WERI-Rb-1 (cell line): ENCODE data around the gene PPP1R2.

Source experiments
- DNase-seq: peaks from one replicate; pipeline ENCODE4 v3.0.0-alpha.2; 2020
- H3K27ac ChIP-seq: fragments of 250-450 bp; sonication (Bioruptor Pico); 2 replicates; pipeline ENCODE4 v1.5.1; 2020; ENCODE audit warnings: mild to moderate bottlenecking, moderate library complexity
- H3K27me3 ChIP-seq: fragments of 250-450 bp; sonication (Bioruptor Pico); 2 replicates; pipeline ENCODE4 v1.5.1; 2021; ENCODE audit warnings: mild to moderate bottlenecking, low read depth, moderate library complexity; ENCODE audit not compliant: insufficient read depth, severe bottlenecking
- H3K36me3 ChIP-seq: fragments of 250-450 bp; sonication (Bioruptor Pico); 2 replicates; pipeline ENCODE4 v1.5.1; 2020; ENCODE audit warnings: mild to moderate bottlenecking, moderate library complexity
- H3K4me3 ChIP-seq: 2 replicates; pipeline ENCODE4 v1.5.1; 2011; ENCODE audit warnings: low read depth, mild to moderate bottlenecking, control low read depth, low read length
- H3K9me3 ChIP-seq: fragments of 250-450 bp; sonication (Bioruptor Pico); 2 replicates; pipeline ENCODE4 v1.5.1; 2021; ENCODE audit warnings: mild to moderate bottlenecking, moderate library complexity; ENCODE audit not compliant: severe bottlenecking
- CTCF ChIP-seq: IDR thresholded peaks from 2 replicates; pipeline ENCODE4 v1.5.1; 2011; ENCODE audit warnings: low read depth, mild to moderate bottlenecking, control low read depth, inconsistent platforms, low read length

PPP1R2 gene

GRCh38 chr3:195540511-195540910 lies 2.6 kb downstream of the PPP1R2 start:
- no peak overlapping the region for H3K4me3 ChIP-seq
- TF ChIP-seq CTCF: no peak
- H3K36me3 ChIP-seq: no peaks in the 10 kb centered on the region
- no peaks in the 10 kb centered on the region for H3K9me3 ChIP-seq
- H3K27ac ChIP-seq: no peak overlapping the region
- no peak for DNase-seq
- H3K27me3 ChIP-seq: no peaks in the 10 kb centered on the region

DNA sequence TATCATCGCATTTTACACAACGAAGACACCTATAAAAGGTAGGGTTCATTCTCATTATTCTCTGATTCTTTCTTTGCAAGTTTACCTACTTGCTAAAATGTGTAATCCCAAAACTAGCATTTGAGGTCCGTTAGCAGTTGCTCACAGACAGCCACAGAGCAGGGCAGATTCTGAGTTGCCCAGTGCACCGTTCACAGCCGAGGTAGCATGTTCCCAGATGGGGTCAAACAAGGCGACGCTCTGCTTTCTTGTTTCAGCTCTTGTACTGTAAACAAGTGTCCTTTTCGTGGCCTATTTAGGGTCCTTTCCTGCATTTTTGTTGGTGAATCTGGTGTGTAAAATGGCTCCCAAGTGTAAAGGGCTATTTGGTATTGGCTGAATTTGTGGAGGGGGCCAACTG lies 3.1 kb downstream of the PPP1R2 start:
- Histone ChIP-seq H3K4me3 (no peak overlapping the region), H3K36me3 (no peaks in the 10 kb centered on the region), H3K27me3 (no peaks in the 10 kb centered on the region), H3K9me3 (no peaks in the 10 kb centered on the region), H3K27ac (no peak overlapping the region)
- TF ChIP-seq CTCF: no peak
- DNase-seq: no peak

GRCh38 chr3:195539479-195539878 lies 3.6 kb downstream of the PPP1R2 start:
- Histone ChIP-seq H3K9me3 (no peaks in the 10 kb centered on the region), H3K27ac (no peak overlapping the region), H3K36me3 (no peaks in the 10 kb centered on the region), H3K4me3 (no peak overlapping the region), H3K27me3 (no peaks in the 10 kb centered on the region)
- no peak for TF ChIP-seq CTCF
- DNase-seq: no peak

DNA sequence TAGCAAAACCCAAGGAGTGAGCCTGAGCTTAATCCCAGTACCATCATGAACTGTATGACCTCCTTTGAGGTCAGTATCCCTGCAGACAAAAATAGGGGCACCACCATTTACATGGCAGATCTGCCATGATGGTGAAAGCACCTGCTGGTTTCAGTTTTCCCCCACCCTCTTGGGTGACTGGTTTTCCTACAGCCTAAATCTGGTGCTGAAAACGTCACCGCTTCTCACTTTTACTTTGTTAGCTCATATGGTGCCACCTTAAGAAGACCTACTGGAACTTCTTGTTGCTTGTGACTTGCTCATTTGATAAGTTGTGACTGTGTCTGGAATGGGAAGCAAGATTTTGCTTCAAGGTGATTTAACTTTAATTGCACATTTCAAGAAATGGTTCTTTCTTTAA lies 5.1 kb downstream of the PPP1R2 start:
- no peak overlapping the region for H3K27ac ChIP-seq
- no peak for DNase-seq
- H3K9me3 ChIP-seq: no peaks in the 10 kb centered on the region
- TF ChIP-seq CTCF: no peak
- H3K27me3 ChIP-seq: no peaks in the 10 kb centered on the region
- no peaks in the 10 kb centered on the region for H3K36me3 ChIP-seq
- H3K4me3 ChIP-seq: no peak overlapping the region

- no peak overlapping the region for H3K27ac ChIP-seq
- no peak for DNase-seq
- no peaks in the 10 kb centered on the region for H3K9me3 ChIP-seq
- H3K27me3 ChIP-seq: no peaks in the 10 kb centered on the region
- no peak for TF ChIP-seq CTCF
- no peak overlapping the region for H3K4me3 ChIP-seq
- no peaks in the 10 kb centered on the region for H3K36me3 ChIP-seq
Observed at GRCh38 chr3:195535293-195535692, 7.8 kb downstream of the PPP1R2 start.

- Histone ChIP-seq H3K4me3 (no peak overlapping the region), H3K36me3 (no peaks in the 10 kb centered on the region), H3K27me3 (no peaks in the 10 kb centered on the region), H3K27ac (no peak overlapping the region), H3K9me3 (no peaks in the 10 kb centered on the region)
- DNase-seq: no peak
- no peak for TF ChIP-seq CTCF
Observed at GRCh38 chr3:195532834-195533233, 10.3 kb downstream of the PPP1R2 start.
